Endodermal cell (in vitro differentiated cells): Measurements from ENCODE around the gene PCNX1. TPM values are rescaled to one million over a fixed set of nuclear protein-coding genes. Genes with fewer than 3 reads are reported as not detected.

Experiments used
- DNase-seq: peaks from one replicate; pipeline ENCODE4 v3.0.0-alpha.2; 2017
- H3K27ac ChIP-seq: 2 replicates; pipeline ENCODE4 v1.5.1; 2013; ENCODE audit warnings: mild to moderate bottlenecking, low read depth, low read length, moderate library complexity
- H3K27me3 ChIP-seq: 2 replicates; pipeline ENCODE4 v1.6.1; 2013; ENCODE audit warnings: mild to moderate bottlenecking, low read length, moderate library complexity; ENCODE audit not compliant: insufficient read depth, control insufficient read depth, poor library complexity, severe bottlenecking
- H3K36me3 ChIP-seq: 2 replicates; pipeline ENCODE4 v1.7.0; 2013; ENCODE audit warnings: mild to moderate bottlenecking, low read length, moderate library complexity; ENCODE audit not compliant: control insufficient read depth, insufficient read depth
- H3K4me1 ChIP-seq: one replicate; pipeline ENCODE4 v1.7.0; 2013; ENCODE audit warnings: low read length; ENCODE audit not compliant: control insufficient read depth, insufficient read depth
- H3K4me3 ChIP-seq: 2 replicates; pipeline ENCODE4 v1.5.1; 2013; ENCODE audit warnings: mild to moderate bottlenecking, low read length, moderate library complexity
- H3K9ac ChIP-seq: 2 replicates; pipeline ENCODE4 v1.6.1; 2013; ENCODE audit warnings: mild to moderate bottlenecking, low read length, moderate library complexity; ENCODE audit not compliant: poor library complexity, severe bottlenecking; ENCODE audit errors: extremely low read depth
- H3K9me3 ChIP-seq: 2 replicates; pipeline ENCODE4 v1.6.1; 2013; ENCODE audit warnings: mild to moderate bottlenecking, low read length, moderate library complexity; ENCODE audit not compliant: control insufficient read depth
- H3K27ac Mint-ChIP-seq: 2 replicates; pipeline ENCODE4 v1.8.0; 2020; ENCODE audit warnings: mixed read lengths
- H3K27me3 Mint-ChIP-seq: 2 replicates; pipeline ENCODE4 v1.8.0; 2021; ENCODE audit warnings: mild to moderate bottlenecking, mixed read lengths; ENCODE audit not compliant: insufficient read depth
- H3K36me3 Mint-ChIP-seq: 2 replicates; pipeline ENCODE4 v1.8.0; 2020; ENCODE audit warnings: low read depth, mixed read lengths
- H3K4me1 Mint-ChIP-seq: 2 replicates; pipeline ENCODE4 v1.8.0; 2020; ENCODE audit warnings: mixed read lengths
- H3K4me3 Mint-ChIP-seq: 2 replicates; pipeline ENCODE4 v1.8.0; 2020; ENCODE audit warnings: mild to moderate bottlenecking, moderate library complexity, mixed read lengths
- H3K9me3 Mint-ChIP-seq: 2 replicates; pipeline ENCODE4 v1.8.0; 2020; ENCODE audit warnings: mild to moderate bottlenecking, mixed read lengths
- WGBS, 2 experiments: methylation state at CpG; one replicate each; pipeline versions ENCODE4 v1.1.5 to v1.1.7; 2013; ENCODE audit warnings: missing lambda C conversion rate in 2 of 2, mixed read lengths in 1 of 2; ENCODE audit not compliant: insufficient coverage in 1 of 2, insufficient read length in 1 of 2; 5-methylcytosine and 5-hydroxymethylcytosine counted together
- total RNA-seq, 2 donors: library from RNA; stranded (reverse); fragmentation: NEBNext Ultra II Directional in 1 of 2; extraction: Animal tissue kit (Norgen Biotek cat#: 25700) in 1 of 2; gene quantifications; 2 replicates in 1 of 2; 3 replicates in 1 of 2; pipeline ENCODE4 v1.2.1, GENCODE V29; 2021
- TF ChIP-seq, protein P1 (sequence below): fragments of 200-600 bp; sonication (generic); conservative IDR thresholded peaks from 2 replicates; pipeline ENCODE4 v1.5.0; 2021; ENCODE audit warnings: antibody characterized with exemption, mild to moderate bottlenecking

PCNX1 gene
- total RNA-seq, 2 donors from 2014 or later = 68.2 TPM

DNA sequence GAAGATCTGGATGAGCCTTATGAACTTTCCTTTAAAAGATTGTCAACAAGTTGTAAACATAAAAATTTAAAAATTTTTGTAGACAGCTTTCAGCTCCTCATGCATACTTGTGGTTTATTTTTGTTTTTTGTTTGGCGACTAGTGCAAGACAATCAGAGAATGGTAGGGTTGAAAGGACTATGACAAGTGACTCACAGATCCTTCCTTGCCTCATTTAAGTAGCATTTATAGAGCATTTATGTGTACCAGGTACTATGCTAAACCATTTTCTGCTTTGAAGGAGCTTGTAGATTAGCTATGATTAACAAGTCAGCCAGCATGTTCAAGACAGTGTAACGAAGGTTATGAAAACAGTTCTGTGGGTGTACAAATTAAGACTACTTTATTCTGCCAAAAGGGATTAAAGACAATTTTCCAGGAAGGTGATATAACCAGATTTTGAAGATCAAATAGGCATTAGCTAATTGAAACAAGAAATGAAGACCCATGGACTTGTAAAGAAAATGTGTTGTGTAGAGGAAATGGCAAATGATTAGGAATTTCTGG is 122.0 kb downstream of the PCNX1 start:
- H3K27me3 Mint-ChIP-seq = no peaks in the 10 kb centered on the region
- Histone ChIP-seq H3K9me3 (no peaks in the 10 kb centered on the region), H3K27ac (no peak overlapping the region), H3K4me1 (no peaks in the 10 kb centered on the region), H3K36me3 (peaks cover 57% of the 10 kb centered on the region), H3K4me3 (no peak overlapping the region), H3K27me3 (no peaks in the 10 kb centered on the region), H3K9ac (no peak overlapping the region)
- 97 to 100% methylated on average over 2 of the region's 2 CpGs for WGBS, 2 experiments
- no peak overlapping the region for H3K4me3 Mint-ChIP-seq
- H3K36me3 Mint-ChIP-seq = peaks cover 39% of the 10 kb centered on the region
- TF ChIP-seq, protein P1, sequence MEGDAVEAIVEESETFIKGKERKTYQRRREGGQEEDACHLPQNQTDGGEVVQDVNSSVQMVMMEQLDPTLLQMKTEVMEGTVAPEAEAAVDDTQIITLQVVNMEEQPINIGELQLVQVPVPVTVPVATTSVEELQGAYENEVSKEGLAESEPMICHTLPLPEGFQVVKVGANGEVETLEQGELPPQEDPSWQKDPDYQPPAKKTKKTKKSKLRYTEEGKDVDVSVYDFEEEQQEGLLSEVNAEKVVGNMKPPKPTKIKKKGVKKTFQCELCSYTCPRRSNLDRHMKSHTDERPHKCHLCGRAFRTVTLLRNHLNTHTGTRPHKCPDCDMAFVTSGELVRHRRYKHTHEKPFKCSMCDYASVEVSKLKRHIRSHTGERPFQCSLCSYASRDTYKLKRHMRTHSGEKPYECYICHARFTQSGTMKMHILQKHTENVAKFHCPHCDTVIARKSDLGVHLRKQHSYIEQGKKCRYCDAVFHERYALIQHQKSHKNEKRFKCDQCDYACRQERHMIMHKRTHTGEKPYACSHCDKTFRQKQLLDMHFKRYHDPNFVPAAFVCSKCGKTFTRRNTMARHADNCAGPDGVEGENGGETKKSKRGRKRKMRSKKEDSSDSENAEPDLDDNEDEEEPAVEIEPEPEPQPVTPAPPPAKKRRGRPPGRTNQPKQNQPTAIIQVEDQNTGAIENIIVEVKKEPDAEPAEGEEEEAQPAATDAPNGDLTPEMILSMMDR = no peak
- DNase-seq = no peak
- H3K4me1 Mint-ChIP-seq = peaks cover 8% of the 10 kb centered on the region
- H3K27ac Mint-ChIP-seq = no peak overlapping the region
- no peaks in the 10 kb centered on the region for H3K9me3 Mint-ChIP-seq

GRCh38 chr14:71031000-71031399 is 123.7 kb downstream of the PCNX1 start:
- H3K4me3 ChIP-seq = no peak overlapping the region
- no peaks in the 10 kb centered on the region for H3K4me1 ChIP-seq
- H3K27ac ChIP-seq = no peak overlapping the region
- Mint-ChIP-seq H3K9me3 (peaks cover 1% of the 10 kb centered on the region), H3K27ac (peak overlapping the region; percentile 32), H3K4me1 (peaks cover 8% of the 10 kb centered on the region), H3K36me3 (peaks cover 45% of the 10 kb centered on the region), H3K27me3 (no peaks in the 10 kb centered on the region), H3K4me3 (no peak overlapping the region)
- H3K9ac ChIP-seq = no peak overlapping the region
- TF ChIP-seq, protein P1 = no peak
- peaks cover 63% of the 10 kb centered on the region for H3K36me3 ChIP-seq
- 100% methylated on average over 1 of the region's 1 CpG; no CpG with 5 or more reads in 1 of the 2 experiments for WGBS, 2 experiments
- H3K27me3 ChIP-seq = no peaks in the 10 kb centered on the region
- DNase-seq = no peak
- H3K9me3 ChIP-seq = peaks cover 5% of the 10 kb centered on the region

- H3K9me3 Mint-ChIP-seq = peaks cover 29% of the 10 kb centered on the region
- DNase-seq = no peak
- Histone ChIP-seq H3K9ac (no peak overlapping the region), H3K9me3 (peaks cover 28% of the 10 kb centered on the region), H3K27ac (no peak overlapping the region), H3K27me3 (no peaks in the 10 kb centered on the region), H3K36me3 (peaks cover 73% of the 10 kb centered on the region), H3K4me3 (no peak overlapping the region), H3K4me1 (no peaks in the 10 kb centered on the region)
- no peak overlapping the region for H3K27ac Mint-ChIP-seq
- TF ChIP-seq, protein P1 = no peak
- WGBS, 2 experiments = 96 to 100% methylated on average over 2 to 4 of the region's 4 CpGs
- no peaks in the 10 kb centered on the region for H3K27me3 Mint-ChIP-seq
- H3K36me3 Mint-ChIP-seq = peaks cover 67% of the 10 kb centered on the region
- H3K4me3 Mint-ChIP-seq = no peak overlapping the region
- H3K4me1 Mint-ChIP-seq = peaks cover 4% of the 10 kb centered on the region
These were observed 129.2 kb downstream of the PCNX1 start for GRCh38 chr14:71036433-71036832.
